ENCODE results near the gene OLFM3.

The OLFM3 gene

DNA sequence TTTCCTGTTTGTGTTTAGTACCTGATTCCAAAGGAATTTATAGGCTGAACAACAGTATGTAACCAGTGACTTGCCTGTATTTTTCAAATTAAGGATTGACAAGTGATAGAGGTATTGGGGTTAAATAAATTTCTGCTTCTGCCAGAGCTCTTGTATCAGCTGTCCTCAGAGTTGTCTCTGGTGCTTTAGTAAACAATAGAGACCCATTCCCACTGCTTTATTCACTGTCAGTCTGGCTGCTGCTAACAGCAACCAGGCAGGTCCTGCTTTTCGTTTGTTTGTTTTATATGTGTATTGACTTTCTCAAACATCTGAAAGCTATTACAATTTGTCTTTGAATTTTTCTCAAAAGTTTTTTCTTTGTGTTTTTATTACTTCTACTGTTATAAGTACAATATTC, 76.1 kb downstream of the OLFM3 start:
- Mint-ChIP-seq H3K4me3 (no peak overlapping the region), H3K9me3 (no peaks in the 10 kb centered on the region), H3K27ac (no peak overlapping the region), H3K36me3 (ENCODE audit: low read depth) (no peaks in the 10 kb centered on the region), H3K27me3 (ENCODE audit: low read depth) (no peaks in the 10 kb centered on the region), H3K4me1 (ENCODE audit: low read depth) (no peaks in the 10 kb centered on the region)
- no peak for DNase-seq (ENCODE audit: low spot score)

DNA sequence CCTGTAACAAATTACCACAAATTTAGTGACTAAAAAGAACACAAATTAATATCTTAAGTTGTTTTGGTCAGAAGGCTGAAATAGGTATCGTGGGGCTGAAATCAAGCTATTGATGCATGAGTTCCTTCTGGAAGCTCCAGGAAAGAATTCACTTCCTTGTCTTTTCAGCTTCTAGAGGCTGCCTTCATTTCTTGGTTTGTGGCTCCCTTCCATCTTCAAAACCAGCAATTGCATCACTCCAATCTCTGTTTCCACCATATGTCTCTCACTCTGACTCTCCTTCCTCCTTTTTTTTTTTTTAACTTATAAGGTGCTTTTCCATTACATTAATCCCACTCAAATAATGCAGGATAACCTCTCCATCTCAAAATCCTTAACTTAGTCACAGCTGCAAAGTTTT, 78.4 kb downstream of the OLFM3 start:
- Mint-ChIP-seq H3K4me1 (ENCODE audit: low read depth) (no peaks in the 10 kb centered on the region), H3K9me3 (no peaks in the 10 kb centered on the region), H3K27me3 (ENCODE audit: low read depth) (no peaks in the 10 kb centered on the region), H3K36me3 (ENCODE audit: low read depth) (no peaks in the 10 kb centered on the region), H3K27ac (no peak overlapping the region), H3K4me3 (no peak overlapping the region)
- no peak for DNase-seq (ENCODE audit: low spot score)

DNA sequence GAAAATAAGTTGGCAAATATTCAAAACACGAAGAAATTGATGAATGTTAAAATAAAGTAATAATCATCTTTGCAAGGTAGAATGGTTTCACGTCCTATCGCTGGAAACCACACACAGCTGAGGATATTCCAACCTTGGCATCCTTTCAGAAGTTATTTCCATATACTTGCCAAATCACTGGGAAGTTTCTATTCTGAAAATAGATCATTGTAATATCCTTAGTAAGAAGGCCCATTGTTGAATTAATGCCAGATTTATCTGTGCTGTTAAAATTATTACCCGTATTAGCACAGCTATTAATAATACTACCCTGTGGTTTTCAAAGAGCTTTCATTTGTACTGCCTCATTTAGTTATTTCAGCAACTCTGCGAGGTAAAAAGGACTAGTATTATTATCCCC, 81.1 kb downstream of the OLFM3 start:
- no peak overlapping the region for H3K4me3 Mint-ChIP-seq
- no peaks in the 10 kb centered on the region for H3K27me3 Mint-ChIP-seq (ENCODE audit: low read depth)
- no peaks in the 10 kb centered on the region for H3K36me3 Mint-ChIP-seq (ENCODE audit: low read depth)
- H3K9me3 Mint-ChIP-seq, result no peaks in the 10 kb centered on the region
- no peak for DNase-seq (ENCODE audit: low spot score)
- no peaks in the 10 kb centered on the region for H3K4me1 Mint-ChIP-seq (ENCODE audit: low read depth)
- no peak overlapping the region for H3K27ac Mint-ChIP-seq

DNA sequence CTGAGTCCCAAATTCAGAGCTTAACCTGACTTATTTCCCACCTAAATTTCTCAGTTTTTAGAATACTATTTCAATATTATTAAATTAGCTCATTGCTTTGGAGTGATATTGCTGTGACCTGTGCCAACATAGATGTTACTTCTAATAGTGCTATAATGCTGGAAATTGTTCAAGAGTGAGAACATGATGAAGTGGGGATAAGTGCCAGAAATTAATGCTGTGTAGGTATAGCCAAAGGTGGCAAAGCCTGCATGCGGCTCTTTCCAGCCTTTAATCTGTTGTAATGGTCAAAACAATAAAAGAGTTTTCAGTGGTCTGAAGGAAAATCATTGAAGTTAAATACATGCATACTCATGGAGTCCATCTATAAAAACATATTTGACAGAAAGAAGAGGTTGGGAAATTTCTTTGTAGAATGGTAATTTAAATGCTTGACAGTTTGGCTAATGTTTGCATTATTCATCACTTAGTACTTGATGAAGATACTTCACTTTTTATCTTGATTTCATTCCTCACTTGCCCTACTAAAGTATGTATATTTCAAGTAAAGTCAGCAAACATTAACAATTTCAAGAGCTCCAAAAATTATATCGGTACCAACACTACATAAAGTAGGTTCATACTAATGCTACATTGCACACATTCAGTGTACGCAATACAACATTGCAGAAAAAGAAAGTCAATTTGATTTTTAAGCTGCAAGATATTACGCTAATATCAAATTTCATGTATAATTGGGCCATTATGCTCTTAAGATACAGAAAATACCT, 82.1 kb downstream of the OLFM3 start:
- no peaks in the 10 kb centered on the region for H3K27me3 Mint-ChIP-seq (ENCODE audit: low read depth)
- no peaks in the 10 kb centered on the region for H3K36me3 Mint-ChIP-seq (ENCODE audit: low read depth)
- no peaks in the 10 kb centered on the region for H3K9me3 Mint-ChIP-seq
- no peaks in the 10 kb centered on the region for H3K4me1 Mint-ChIP-seq (ENCODE audit: low read depth)
- no peak for DNase-seq (ENCODE audit: low spot score)
- H3K27ac Mint-ChIP-seq, result no peak overlapping the region
- no peak overlapping the region for H3K4me3 Mint-ChIP-seq

DNA sequence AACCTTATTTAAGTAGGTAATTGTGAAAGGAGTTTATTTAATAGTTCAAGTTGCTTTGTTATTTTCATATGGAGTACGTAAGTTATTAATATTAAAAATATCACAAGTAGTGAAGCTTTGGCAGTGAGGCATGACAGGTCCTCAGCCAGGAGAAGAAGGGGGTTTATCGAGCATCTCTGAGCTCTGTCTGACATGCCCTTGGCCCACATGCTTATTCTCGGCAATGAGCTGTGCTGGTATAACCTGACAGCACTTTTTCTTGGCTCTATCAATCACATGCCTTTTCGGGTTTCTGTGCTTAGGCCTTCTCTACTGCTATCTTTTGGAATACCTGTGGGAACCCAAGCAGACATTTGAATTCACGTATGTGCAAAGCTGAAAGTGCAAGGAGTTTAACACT, 84.8 kb downstream of the OLFM3 start:
- no peak overlapping the region for H3K4me3 Mint-ChIP-seq
- DNase-seq (ENCODE audit: low spot score), result no peak
- H3K36me3 Mint-ChIP-seq (ENCODE audit: low read depth), result no peaks in the 10 kb centered on the region
- H3K4me1 Mint-ChIP-seq (ENCODE audit: low read depth), result no peaks in the 10 kb centered on the region
- no peak overlapping the region for H3K27ac Mint-ChIP-seq
- H3K9me3 Mint-ChIP-seq, result no peaks in the 10 kb centered on the region
- no peaks in the 10 kb centered on the region for H3K27me3 Mint-ChIP-seq (ENCODE audit: low read depth)

DNA sequence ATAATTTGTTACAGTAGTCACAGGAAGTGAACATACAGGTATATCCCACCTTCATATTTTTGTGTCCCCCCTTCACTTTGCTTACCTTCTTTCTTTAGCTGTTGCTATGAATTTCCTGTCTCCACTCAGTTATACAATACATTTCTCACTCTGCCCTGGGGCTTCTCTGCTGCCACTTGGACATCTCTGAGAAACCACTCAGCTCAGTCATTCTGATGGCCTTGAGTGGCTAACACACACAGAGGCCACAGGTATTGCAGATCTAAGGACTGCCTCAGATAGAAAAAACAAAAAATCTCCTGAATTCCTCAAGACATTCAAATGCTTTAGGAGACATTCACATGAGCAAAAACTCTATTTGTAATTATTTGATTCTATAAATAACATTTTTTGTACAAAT, 87.7 kb downstream of the OLFM3 start:
- no peak overlapping the region for H3K27ac Mint-ChIP-seq

DNA sequence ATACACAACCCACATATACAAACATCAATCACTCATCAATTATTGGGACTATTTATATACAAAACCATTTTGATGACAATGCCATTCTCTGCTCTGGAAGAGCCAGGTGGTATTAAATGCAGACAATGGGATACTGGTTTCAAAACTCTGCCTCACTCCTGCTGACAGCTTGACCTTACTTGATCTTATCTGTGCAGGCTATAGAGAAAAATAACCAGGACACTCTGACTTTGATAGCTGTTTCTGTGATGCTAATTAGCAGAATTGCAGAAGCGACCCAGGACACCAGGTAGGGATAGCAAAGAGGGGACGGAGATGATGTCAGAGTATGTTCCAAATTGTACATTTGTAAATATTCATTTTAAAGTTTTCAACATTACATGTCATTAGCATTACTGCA, 89.5 kb downstream of the OLFM3 start:
- no peaks in the 10 kb centered on the region for H3K4me1 Mint-ChIP-seq (ENCODE audit: low read depth)
- H3K36me3 Mint-ChIP-seq (ENCODE audit: low read depth), result no peaks in the 10 kb centered on the region
- no peak for DNase-seq (ENCODE audit: low spot score)
- H3K27ac Mint-ChIP-seq, result no peak overlapping the region
- H3K27me3 Mint-ChIP-seq (ENCODE audit: low read depth), result no peaks in the 10 kb centered on the region
- no peaks in the 10 kb centered on the region for H3K9me3 Mint-ChIP-seq
- no peak overlapping the region for H3K4me3 Mint-ChIP-seq

More for the DNA sequence above, 87.7 kb downstream of the OLFM3 start:
- H3K4me3 Mint-ChIP-seq, result no peak overlapping the region
- H3K36me3 Mint-ChIP-seq (ENCODE audit: low read depth), result no peaks in the 10 kb centered on the region
- no peaks in the 10 kb centered on the region for H3K4me1 Mint-ChIP-seq (ENCODE audit: low read depth)
- H3K27me3 Mint-ChIP-seq (ENCODE audit: low read depth), result no peaks in the 10 kb centered on the region
- no peaks in the 10 kb centered on the region for H3K9me3 Mint-ChIP-seq
- DNase-seq (ENCODE audit: low spot score), result no peak

DNA sequence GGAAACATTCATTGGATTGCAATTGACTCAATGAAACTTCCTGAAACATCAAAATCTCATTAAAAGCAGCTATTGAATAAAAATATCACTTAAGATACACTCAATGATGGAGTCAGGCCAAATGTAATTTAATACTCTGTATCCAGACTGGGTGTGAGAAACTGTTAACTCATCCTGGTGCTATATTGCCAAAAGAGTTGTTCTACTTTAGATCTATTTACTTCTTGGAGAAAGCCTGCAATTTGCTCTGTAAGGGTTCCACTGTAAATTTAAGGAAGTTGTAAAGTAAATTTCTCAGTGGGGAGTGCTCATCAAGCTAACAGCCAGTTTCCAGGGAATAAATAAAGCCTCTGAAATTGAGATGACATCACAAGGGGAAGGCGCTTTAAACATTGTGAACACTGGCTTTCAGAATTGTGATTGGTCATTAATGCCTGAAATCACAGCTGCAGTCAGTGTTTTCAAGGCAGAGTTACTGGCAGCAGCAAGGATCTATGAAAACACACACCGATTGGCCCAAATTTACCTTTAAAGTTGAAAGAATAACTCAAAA, 91.4 kb downstream of the OLFM3 start:
- Mint-ChIP-seq H3K4me1 (ENCODE audit: low read depth) (no peaks in the 10 kb centered on the region), H3K9me3 (no peaks in the 10 kb centered on the region), H3K36me3 (ENCODE audit: low read depth) (no peaks in the 10 kb centered on the region), H3K27ac (no peak overlapping the region), H3K27me3 (ENCODE audit: low read depth) (no peaks in the 10 kb centered on the region), H3K4me3 (no peak overlapping the region)
- DNase-seq (ENCODE audit: low spot score), result no peak

DNA sequence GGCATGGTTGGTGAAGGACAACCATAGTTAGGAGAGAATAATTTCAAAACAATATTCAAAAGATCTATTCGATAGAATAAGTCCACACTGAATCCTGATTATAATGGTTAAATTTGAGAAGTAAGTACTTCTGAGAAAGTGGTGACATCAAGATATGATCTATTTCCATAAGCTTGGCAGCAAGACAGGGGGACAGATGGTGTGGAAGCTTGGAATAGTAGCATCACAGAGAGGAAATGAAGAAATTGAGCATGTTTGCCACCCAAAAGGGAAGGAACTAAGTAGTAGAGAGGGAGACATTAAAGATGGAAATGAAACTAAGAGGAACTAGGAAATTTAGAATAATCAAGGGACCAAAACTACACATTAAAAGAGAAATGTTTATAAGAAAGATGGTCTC, 94.5 kb downstream of the OLFM3 start:
- no peaks in the 10 kb centered on the region for H3K9me3 Mint-ChIP-seq
- H3K4me1 Mint-ChIP-seq (ENCODE audit: low read depth), result no peaks in the 10 kb centered on the region
- DNase-seq (ENCODE audit: low spot score), result no peak
- no peak overlapping the region for H3K27ac Mint-ChIP-seq
- no peaks in the 10 kb centered on the region for H3K27me3 Mint-ChIP-seq (ENCODE audit: low read depth)
- no peaks in the 10 kb centered on the region for H3K36me3 Mint-ChIP-seq (ENCODE audit: low read depth)
- H3K4me3 Mint-ChIP-seq, result no peak overlapping the region

DNA sequence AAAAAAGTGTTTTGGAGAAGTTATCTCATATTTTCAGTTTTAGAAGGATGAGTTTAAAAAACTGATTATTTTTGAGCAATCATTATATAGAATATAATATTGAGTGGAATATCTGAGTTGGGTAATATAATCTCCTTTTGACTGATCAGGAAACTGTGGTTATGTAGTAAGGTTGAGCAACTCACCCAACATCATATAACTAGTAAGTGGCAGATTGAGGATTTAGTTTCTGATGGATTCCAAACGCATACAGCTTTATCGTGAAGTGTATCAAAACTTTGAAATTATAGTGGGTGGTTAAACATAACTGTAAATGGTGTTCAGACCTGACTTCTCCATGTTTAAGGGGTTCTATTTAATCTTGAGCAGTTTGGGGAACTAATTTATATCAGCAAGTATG, 98.6 kb downstream of the OLFM3 start:
- H3K4me3 Mint-ChIP-seq, result no peak overlapping the region
- no peak for DNase-seq (ENCODE audit: low spot score)
- H3K36me3 Mint-ChIP-seq (ENCODE audit: low read depth), result no peaks in the 10 kb centered on the region
- H3K27me3 Mint-ChIP-seq (ENCODE audit: low read depth), result no peaks in the 10 kb centered on the region
- H3K27ac Mint-ChIP-seq, result no peak overlapping the region
- no peaks in the 10 kb centered on the region for H3K9me3 Mint-ChIP-seq
- H3K4me1 Mint-ChIP-seq (ENCODE audit: low read depth), result no peaks in the 10 kb centered on the region

DNA sequence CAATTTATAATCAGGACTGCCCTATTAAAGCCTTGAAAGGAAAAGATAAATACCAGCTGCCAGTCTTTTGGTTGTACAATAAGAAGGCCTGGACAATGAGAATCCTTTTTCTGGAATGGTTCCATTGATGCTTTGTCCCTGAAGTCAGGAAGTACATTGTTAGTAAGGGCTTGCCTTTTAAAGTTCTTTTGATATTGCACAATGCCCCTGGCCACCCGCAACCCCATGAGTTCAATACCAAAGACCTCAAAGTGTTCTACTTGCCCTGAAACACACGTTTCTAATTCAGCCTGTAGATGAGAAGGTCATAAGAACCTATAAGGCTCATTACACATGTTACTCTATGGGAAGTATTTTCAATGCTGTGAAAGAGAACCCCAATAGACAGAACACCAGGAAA, 112.1 kb downstream of the OLFM3 start:
- DNase-seq (ENCODE audit: low spot score), result no peak
- H3K27me3 Mint-ChIP-seq (ENCODE audit: low read depth), result no peaks in the 10 kb centered on the region
- no peaks in the 10 kb centered on the region for H3K36me3 Mint-ChIP-seq (ENCODE audit: low read depth)
- H3K4me3 Mint-ChIP-seq, result no peak overlapping the region
- H3K9me3 Mint-ChIP-seq, result no peaks in the 10 kb centered on the region
- H3K4me1 Mint-ChIP-seq (ENCODE audit: low read depth), result no peaks in the 10 kb centered on the region
- no peak overlapping the region for H3K27ac Mint-ChIP-seq

DNA sequence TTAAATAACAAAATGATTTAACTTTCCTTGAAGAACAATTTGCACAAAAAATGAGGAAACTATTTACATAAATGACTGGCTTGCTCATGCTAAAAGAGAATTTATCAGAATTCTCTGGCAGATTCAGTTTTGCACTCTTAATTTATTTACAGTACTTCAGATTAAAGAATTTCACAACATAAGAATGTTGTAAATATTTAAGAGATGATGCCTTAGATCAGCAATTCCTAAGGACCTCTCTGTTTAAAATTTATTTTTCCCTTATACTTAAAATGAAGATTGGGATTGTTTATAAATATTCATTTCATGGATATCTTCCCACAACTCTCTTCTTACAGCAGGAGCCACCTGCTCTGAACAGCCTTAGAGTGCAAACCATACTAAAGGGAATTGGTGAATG, 120.8 kb downstream of the OLFM3 start:
- Mint-ChIP-seq H3K27me3 (ENCODE audit: low read depth) (no peaks in the 10 kb centered on the region), H3K36me3 (ENCODE audit: low read depth) (no peaks in the 10 kb centered on the region), H3K9me3 (no peaks in the 10 kb centered on the region), H3K27ac (no peak overlapping the region), H3K4me1 (ENCODE audit: low read depth) (no peaks in the 10 kb centered on the region), H3K4me3 (no peak overlapping the region)
- DNase-seq (ENCODE audit: low spot score), result no peak

DNA sequence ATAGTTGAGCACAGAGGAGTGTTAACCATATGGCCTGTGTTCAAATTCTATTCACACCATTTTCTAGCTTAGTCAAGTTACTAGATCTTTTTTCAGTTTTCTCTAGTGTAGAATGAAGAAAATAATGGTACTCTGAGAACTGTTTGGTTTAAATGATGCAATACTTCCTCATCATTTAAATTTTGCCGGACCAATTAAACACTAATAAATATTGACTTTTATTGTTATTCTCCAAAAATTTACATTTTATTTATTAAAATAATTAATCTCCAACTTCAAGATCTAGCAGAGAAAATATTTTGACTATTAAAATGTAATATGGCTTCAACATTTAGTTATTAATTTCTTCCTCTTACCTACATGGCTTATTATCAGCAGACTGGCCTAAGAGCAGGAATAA, 123.1 kb downstream of the OLFM3 start:
- Mint-ChIP-seq H3K27ac (no peak overlapping the region), H3K36me3 (ENCODE audit: low read depth) (no peaks in the 10 kb centered on the region), H3K4me3 (no peak overlapping the region), H3K4me1 (ENCODE audit: low read depth) (no peaks in the 10 kb centered on the region), H3K9me3 (no peaks in the 10 kb centered on the region), H3K27me3 (ENCODE audit: low read depth) (no peaks in the 10 kb centered on the region)
- no peak for DNase-seq (ENCODE audit: low spot score)

DNA sequence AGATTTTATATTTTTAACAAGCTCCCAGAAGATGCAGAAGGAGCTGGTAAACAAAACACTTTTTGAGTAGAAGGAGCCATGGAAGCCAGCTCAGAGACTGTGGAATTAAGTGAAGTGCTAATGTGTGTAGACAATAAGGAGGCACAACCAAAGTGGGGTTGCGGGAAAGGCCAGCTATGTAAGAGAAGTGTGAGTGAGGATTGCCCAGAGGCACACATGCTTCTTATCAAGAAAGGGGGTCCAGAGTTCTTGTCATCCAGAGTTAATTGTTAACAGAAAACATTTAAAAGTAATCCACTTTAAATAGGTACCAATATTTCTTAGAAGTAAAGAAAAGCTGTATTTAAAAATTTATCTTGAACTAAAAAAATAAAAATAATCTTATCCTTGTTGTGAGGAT, 136.8 kb downstream of the OLFM3 start:
- Mint-ChIP-seq H3K27me3 (ENCODE audit: low read depth) (no peaks in the 10 kb centered on the region), H3K27ac (no peak overlapping the region), H3K4me1 (ENCODE audit: low read depth) (no peaks in the 10 kb centered on the region), H3K36me3 (ENCODE audit: low read depth) (no peaks in the 10 kb centered on the region), H3K4me3 (no peak overlapping the region), H3K9me3 (no peaks in the 10 kb centered on the region)
- no peak for DNase-seq (ENCODE audit: low spot score)

DNA sequence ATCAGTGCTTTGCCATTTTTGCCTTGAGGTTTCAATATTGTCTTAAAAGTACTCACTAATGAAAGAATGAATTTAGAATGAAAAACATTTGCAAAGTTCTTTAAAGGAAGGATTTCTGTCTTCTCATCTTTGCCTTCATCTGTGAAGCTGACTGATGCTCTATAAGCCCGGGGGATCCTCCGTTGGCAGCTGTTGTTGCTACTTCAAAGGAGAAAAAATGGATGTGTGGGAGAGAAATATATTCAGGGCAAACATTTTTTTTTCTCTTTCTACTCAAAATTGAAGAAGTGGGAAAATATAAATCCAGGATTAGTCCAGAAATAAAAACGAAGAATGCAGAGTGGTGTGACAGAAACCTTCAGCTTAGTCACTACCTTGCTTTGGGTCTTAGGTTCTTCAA, 142.5 kb downstream of the OLFM3 start:
- DNase-seq (ENCODE audit: low spot score), result no peak
- Mint-ChIP-seq H3K36me3 (ENCODE audit: low read depth) (no peaks in the 10 kb centered on the region), H3K4me3 (no peak overlapping the region), H3K27me3 (ENCODE audit: low read depth) (no peaks in the 10 kb centered on the region), H3K9me3 (no peaks in the 10 kb centered on the region), H3K27ac (no peak overlapping the region), H3K4me1 (ENCODE audit: low read depth) (no peaks in the 10 kb centered on the region)

Data from T-helper 2 cell treated with Interferon-gamma antibody and Interleukin-4, amounts not matched to agents 5 μg/mL and 100 μg/mL, for 36 hours (primary cell).